Lung (tissue), 12 donors: ENCODE data around the gene CAMKV. TPM values are rescaled to one million over a fixed set of nuclear protein-coding genes. Genes with fewer than 3 reads are reported as not detected.

ENCODE experiments used
- ATAC-seq: fragments of 200-7000 bp; cut with Tn5 transposase; one replicate; pipeline ENCODE4 v1.9.1; 2020; ENCODE audit warnings: moderate number of reproducible peaks; ENCODE audit not compliant: insufficient read depth, low FRiP score
- DNase-seq, 3 donors: peaks; one replicate each; pipeline ENCODE4 v3.0.0-alpha.2; 2013 to 2017
- H3K27ac ChIP-seq, 2 donors: one replicate each; pipeline ENCODE4 v1.5.1; 2013; ENCODE audit warnings: mild to moderate bottlenecking in 2 of 2, moderate library complexity in 2 of 2, control low read depth in 1 of 2, inconsistent platforms in 1 of 2, low read depth in 1 of 2, low read length in 1 of 2
- H3K27me3 ChIP-seq, 3 donors: one replicate each; pipeline ENCODE4 v1.5.1; 2013; ENCODE audit warnings: low read length in 2 of 3; ENCODE audit not compliant: control insufficient read depth in 3 of 3, insufficient read depth in 3 of 3
- H3K36me3 ChIP-seq, 4 donors: one replicate each; pipeline ENCODE4 v1.5.1; 2013; ENCODE audit warnings: low read length in 4 of 4, mild to moderate bottlenecking in 1 of 4, moderate library complexity in 1 of 4; ENCODE audit not compliant: control insufficient read depth in 4 of 4, insufficient read depth in 4 of 4
- H3K4me1 ChIP-seq, 5 donors: one replicate each; pipeline ENCODE4 v1.5.1; 2013; ENCODE audit warnings: low read length in 5 of 5, mild to moderate bottlenecking in 2 of 5, moderate library complexity in 1 of 5; ENCODE audit not compliant: control insufficient read depth in 5 of 5, insufficient read depth in 5 of 5
- H3K4me3 ChIP-seq: one replicate; pipeline ENCODE4 v1.5.1; 2013; ENCODE audit warnings: mild to moderate bottlenecking, control low read depth, moderate library complexity
- H3K9ac ChIP-seq, 2 donors: one replicate each; pipeline ENCODE4 v1.5.1; 2013; ENCODE audit warnings: low read length in 2 of 2, control low read depth in 1 of 2; ENCODE audit not compliant: insufficient read depth in 1 of 2
- H3K9me3 ChIP-seq, 4 donors: one replicate each; pipeline ENCODE4 v1.5.1; 2013; ENCODE audit warnings: low read length in 3 of 4, mild to moderate bottlenecking in 1 of 4, moderate library complexity in 1 of 4; ENCODE audit not compliant: control insufficient read depth in 4 of 4, insufficient read depth in 3 of 4
- CTCF ChIP-seq: IDR thresholded peaks from 2 replicates; pipeline ENCODE4 v1.5.1; 2012; ENCODE audit warnings: mild to moderate bottlenecking; ENCODE audit errors: control extremely low read depth, extremely low read depth
- WGBS, 2 donors: extraction: QIAGEN DNeasy Blood & Tissue Kit; methylation state at CpG; one replicate each; pipeline ENCODE4 v1.1.7; 2013; 5-methylcytosine and 5-hydroxymethylcytosine counted together
- polyA plus RNA-seq, 2 donors: library from polyadenylated mRNA; stranded (reverse); fragments of 200-250 nt; gene quantifications; one replicate each; pipeline ENCODE4 v1.2.1, GENCODE V29; 2013
- total RNA-seq, 2 donors: library from RNA; depleted of rRNA in 1 of 2; stranded (reverse); fragments of >200 nt in 1 of 2; gene quantifications; one replicate each; pipeline ENCODE4 v1.2.1, GENCODE V29; 2014 to 2021
- donor health status: control.
- donor health status: control.
- donor health status: Bipolar disorder and iron deficiency.
- donor health status: healthy.
- donor health status: DM: yes; HTN: yes; CAD: no.

The CAMKV gene
- total and polyA plus RNA-seq, 4 donors: 0.34 TPM; not detected in 3

- Histone ChIP-seq H3K27ac (no peak overlapping the region), H3K4me3 (no peak overlapping the region), H3K36me3 (peaks cover 0 to 24% (median 3%) of the 10 kb centered on the region in 4 donors), H3K27me3 (no peaks in the 10 kb centered on the region), H3K9me3 (no peaks in the 10 kb centered on the region), H3K9ac (no peak overlapping the region), H3K4me1 (no peaks in the 10 kb centered on the region)
- WGBS, 2 donors: 48 to 59% methylated on average over 2 of the region's 2 CpGs
- no peak for TF ChIP-seq CTCF
- ATAC-seq: no peak
- DNase-seq: peak in 1 of 3 donors; percentile 39
Measured at GRCh38 chr3:49914906-49915305, 45.2 kb upstream of the CAMKV start.

- no peaks in the 10 kb centered on the region for H3K9me3 ChIP-seq
- DNase-seq: no peak
- H3K27me3 ChIP-seq: no peaks in the 10 kb centered on the region
- WGBS, 2 donors: 94 to 95% methylated on average over 4 of the region's 4 CpGs
- H3K4me1 ChIP-seq: no peaks in the 10 kb centered on the region
- no peak overlapping the region for H3K9ac ChIP-seq
- no peak overlapping the region for H3K4me3 ChIP-seq
- no peak overlapping the region for H3K27ac ChIP-seq
- H3K36me3 ChIP-seq: peaks cover 0 to 36% (median 3%) of the 10 kb centered on the region in 4 donors
- no peak for TF ChIP-seq CTCF
- no peak for ATAC-seq
Measured at GRCh38 chr3:49912881-49913281, 43.2 kb upstream of the CAMKV start.

GRCh38 chr3:49911611-49912010 is 41.9 kb upstream of the CAMKV start:
- no peak for DNase-seq
- H3K36me3 ChIP-seq: peaks cover 0 to 36% (median 3%) of the 10 kb centered on the region in 4 donors

More at GRCh38 chr3:49911611-49912010, 41.9 kb upstream of the CAMKV start:
- Histone ChIP-seq H3K27ac (no peak overlapping the region), H3K9ac (no peak overlapping the region), H3K4me1 (no peaks in the 10 kb centered on the region), H3K27me3 (no peaks in the 10 kb centered on the region), H3K4me3 (no peak overlapping the region), H3K9me3 (no peaks in the 10 kb centered on the region)
- 92 to 97% methylated on average over 15 of the region's 15 CpGs for WGBS, 2 donors
- no peak for ATAC-seq
- no peak for TF ChIP-seq CTCF
